ENCODE measurements around the gene GRID1. TPM values are rescaled to one million over a fixed set of nuclear protein-coding genes. Genes with fewer than 3 reads are reported as not detected.

Gene GRID1
- polyA plus RNA-seq, 1 of the 3 experiments (the other 2 are of a cell fraction): 0.13 TPM

GRCh38 chr10:85618841-85619240 is 747.8 kb downstream of the GRID1 start:
- Histone ChIP-seq H4K20me1 (ENCODE audit: insufficient read depth) (no peaks in the 10 kb centered on the region), H3K4me1 (ENCODE audit: control insufficient read depth in 1 of 2, insufficient read depth in 2 of 2, low read depth in 1 of 2, low read length in 1 of 2) (no peaks in the 10 kb centered on the region), H3K9ac (no peak overlapping the region), H3K27me3 (ENCODE audit: insufficient read depth) (no peaks in the 10 kb centered on the region), H3K4me2 (no peak overlapping the region), H3K27ac (ENCODE audit: low read depth in 2 of 2, low read length in 1 of 2) (no peak overlapping the region), H2AFZ (ENCODE audit: low read depth) (no peak overlapping the region), H3K79me2 (ENCODE audit: insufficient read depth) (no peaks in the 10 kb centered on the region), H3K9me2 (no peaks in the 10 kb centered on the region), H3K4me3 (ENCODE audit: low read depth in 2 of 2, low read length in 1 of 2) (no peak overlapping the region), H3K9me3 (no peaks in the 10 kb centered on the region), H3F3A (replicated peaks; ENCODE audit: insufficient read depth) (no peaks in the 10 kb centered on the region), H3K36me3 (replicated peaks in 1 of 2; ENCODE audit: control insufficient read depth in 1 of 2, insufficient read depth in 2 of 2, low read length in 1 of 2) (no peaks in the 10 kb centered on the region)
- TF ChIP-seq GABPA (IDR thresholded peaks at IDR 0.05; ENCODE audit: low read depth) (no peak), CHD2 (IDR thresholded peaks at IDR 0.05; ENCODE audit: low read length, partially characterized antibody) (no peak), SMC3 (IDR thresholded peaks at IDR 0.05; ENCODE audit: low read depth, low read length) (no peak), POLR2AphosphoS5 (IDR thresholded peaks at IDR 0.05; ENCODE audit: low read depth, low read length) (no peak), RAD21 (IDR thresholded peaks at IDR 0.05; ENCODE audit: low read length) (no peak), FOXJ3 (CRISPR knock-in tag; IDR thresholded peaks at IDR 0.05) (no peak), MXI1 (IDR thresholded peaks at IDR 0.05; ENCODE audit: low read depth, low read length) (no peak), MEF2A (IDR thresholded peaks at IDR 0.05; ENCODE audit: borderline replicate concordance, low read depth) (no peak), NRF1 (IDR thresholded peaks at IDR 0.05; ENCODE audit: low read depth, low read length) (no peak), ELF1 (IDR thresholded peaks at IDR 0.05) (no peak), RFX5 (IDR thresholded peaks at IDR 0.05; ENCODE audit: low read length) (no peak)
- TF ChIP-seq, protein P1, sequence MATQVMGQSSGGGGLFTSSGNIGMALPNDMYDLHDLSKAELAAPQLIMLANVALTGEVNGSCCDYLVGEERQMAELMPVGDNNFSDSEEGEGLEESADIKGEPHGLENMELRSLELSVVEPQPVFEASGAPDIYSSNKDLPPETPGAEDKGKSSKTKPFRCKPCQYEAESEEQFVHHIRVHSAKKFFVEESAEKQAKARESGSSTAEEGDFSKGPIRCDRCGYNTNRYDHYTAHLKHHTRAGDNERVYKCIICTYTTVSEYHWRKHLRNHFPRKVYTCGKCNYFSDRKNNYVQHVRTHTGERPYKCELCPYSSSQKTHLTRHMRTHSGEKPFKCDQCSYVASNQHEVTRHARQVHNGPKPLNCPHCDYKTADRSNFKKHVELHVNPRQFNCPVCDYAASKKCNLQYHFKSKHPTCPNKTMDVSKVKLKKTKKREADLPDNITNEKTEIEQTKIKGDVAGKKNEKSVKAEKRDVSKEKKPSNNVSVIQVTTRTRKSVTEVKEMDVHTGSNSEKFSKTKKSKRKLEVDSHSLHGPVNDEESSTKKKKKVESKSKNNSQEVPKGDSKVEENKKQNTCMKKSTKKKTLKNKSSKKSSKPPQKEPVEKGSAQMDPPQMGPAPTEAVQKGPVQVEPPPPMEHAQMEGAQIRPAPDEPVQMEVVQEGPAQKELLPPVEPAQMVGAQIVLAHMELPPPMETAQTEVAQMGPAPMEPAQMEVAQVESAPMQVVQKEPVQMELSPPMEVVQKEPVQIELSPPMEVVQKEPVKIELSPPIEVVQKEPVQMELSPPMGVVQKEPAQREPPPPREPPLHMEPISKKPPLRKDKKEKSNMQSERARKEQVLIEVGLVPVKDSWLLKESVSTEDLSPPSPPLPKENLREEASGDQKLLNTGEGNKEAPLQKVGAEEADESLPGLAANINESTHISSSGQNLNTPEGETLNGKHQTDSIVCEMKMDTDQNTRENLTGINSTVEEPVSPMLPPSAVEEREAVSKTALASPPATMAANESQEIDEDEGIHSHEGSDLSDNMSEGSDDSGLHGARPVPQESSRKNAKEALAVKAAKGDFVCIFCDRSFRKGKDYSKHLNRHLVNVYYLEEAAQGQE (IDR thresholded peaks at IDR 0.05; ENCODE audit: low read depth, low read length): no peak
- TF ChIP-seq, protein P2, sequence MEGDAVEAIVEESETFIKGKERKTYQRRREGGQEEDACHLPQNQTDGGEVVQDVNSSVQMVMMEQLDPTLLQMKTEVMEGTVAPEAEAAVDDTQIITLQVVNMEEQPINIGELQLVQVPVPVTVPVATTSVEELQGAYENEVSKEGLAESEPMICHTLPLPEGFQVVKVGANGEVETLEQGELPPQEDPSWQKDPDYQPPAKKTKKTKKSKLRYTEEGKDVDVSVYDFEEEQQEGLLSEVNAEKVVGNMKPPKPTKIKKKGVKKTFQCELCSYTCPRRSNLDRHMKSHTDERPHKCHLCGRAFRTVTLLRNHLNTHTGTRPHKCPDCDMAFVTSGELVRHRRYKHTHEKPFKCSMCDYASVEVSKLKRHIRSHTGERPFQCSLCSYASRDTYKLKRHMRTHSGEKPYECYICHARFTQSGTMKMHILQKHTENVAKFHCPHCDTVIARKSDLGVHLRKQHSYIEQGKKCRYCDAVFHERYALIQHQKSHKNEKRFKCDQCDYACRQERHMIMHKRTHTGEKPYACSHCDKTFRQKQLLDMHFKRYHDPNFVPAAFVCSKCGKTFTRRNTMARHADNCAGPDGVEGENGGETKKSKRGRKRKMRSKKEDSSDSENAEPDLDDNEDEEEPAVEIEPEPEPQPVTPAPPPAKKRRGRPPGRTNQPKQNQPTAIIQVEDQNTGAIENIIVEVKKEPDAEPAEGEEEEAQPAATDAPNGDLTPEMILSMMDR (IDR thresholded peaks at IDR 0.05): no peak
- TF ChIP-seq, protein P3, sequence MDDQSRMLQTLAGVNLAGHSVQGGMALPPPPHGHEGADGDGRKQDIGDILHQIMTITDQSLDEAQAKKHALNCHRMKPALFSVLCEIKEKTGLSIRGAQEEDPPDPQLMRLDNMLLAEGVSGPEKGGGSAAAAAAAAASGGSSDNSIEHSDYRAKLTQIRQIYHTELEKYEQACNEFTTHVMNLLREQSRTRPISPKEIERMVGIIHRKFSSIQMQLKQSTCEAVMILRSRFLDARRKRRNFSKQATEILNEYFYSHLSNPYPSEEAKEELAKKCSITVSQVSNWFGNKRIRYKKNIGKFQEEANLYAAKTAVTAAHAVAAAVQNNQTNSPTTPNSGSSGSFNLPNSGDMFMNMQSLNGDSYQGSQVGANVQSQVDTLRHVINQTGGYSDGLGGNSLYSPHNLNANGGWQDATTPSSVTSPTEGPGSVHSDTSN (IDR thresholded peaks at IDR 0.05): no peak
- 22% methylated on average over 3 of the region's 3 CpGs for WGBS (ENCODE audit: low lambda C conversion rate)
- POLR2A ChIA-PET: no interaction called here
- DNase-seq: no peak
- CTCF ChIA-PET: no interaction called here
